GM10248 (cell line): ENCODE measurements around the gene ACADVL.
A peak's percentile ranks its signal among the peaks of the same experiment; 100 is the strongest.

Experiments
- CTCF ChIA-PET: fragments of 300-600 bp; sonication (Branson Sonifier 250); formaldehyde crosslinking; extraction: SDS; loops from one replicate; lab custom pipeline; 2021; ENCODE audit warnings: antibody characterized with exemption; lab: Yijun Ruan, JAX
- POLR2A ChIA-PET: fragments of 350-650 bp; sonication (Branson Sonifier 250); formaldehyde crosslinking; extraction: SDS; loops from one replicate; lab custom pipeline; 2020; ENCODE audit warnings: antibody characterized with exemption; lab: Yijun Ruan, JAX
- DNase-seq: peaks from one replicate; pipeline ENCODE4 v3.0.0; 2012; ENCODE audit errors: extremely low spot score
- CTCF ChIP-seq: IDR thresholded peaks from 2 replicates; pipeline ENCODE4 v1.5.1; 2012; ENCODE audit warnings: mild to moderate bottlenecking, low read depth; ENCODE audit errors: extremely low read depth, missing control alignments, control extremely low read depth

Gene ACADVL

DNA sequence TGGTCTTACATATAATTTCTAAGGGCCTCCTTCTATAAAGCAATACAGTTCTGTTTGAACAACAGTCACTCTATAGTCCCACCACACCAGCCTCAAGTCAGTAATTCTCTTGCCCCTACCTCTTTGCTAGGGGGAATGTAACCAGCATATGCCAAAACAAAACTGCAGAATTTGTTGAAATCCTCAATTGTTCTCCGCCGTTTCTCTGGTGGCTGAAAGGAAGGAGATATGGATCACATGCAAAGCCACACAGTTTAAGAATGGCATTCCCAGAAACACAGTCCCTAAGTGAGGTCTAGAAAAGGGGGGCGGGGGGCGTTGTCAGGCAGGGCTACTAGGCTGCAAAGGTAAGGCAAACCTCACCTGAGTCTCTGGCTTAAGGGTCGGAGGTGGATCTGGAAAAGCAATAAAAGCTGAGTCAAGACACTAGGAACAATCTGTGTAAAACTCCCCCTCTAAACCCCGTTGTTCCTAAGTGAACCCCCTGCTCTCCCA, 17.6 kb downstream of the ACADVL start:
- DNase-seq = no peak
- POLR2A ChIA-PET = interaction anchor here (0.8 to 2.7 kb wide), 2 partner anchors 16 to 18 kb away, joined by 3 to 6 read pairs; partner anchors contain the start of genes ACADVL and DLG4
- CTCF ChIA-PET = interaction anchor here (1.5 to 4.4 kb wide), 2 partner anchors 16 to 450 kb away, joined by 3 to 26 read pairs; partner anchors contain the start of genes ACADVL, DLG4 and TP53
- TF ChIP-seq CTCF = no peak

- peak; percentile 82 for DNase-seq
- TF ChIP-seq CTCF = no peak
- ChIA-PET CTCF (interaction anchor here (0.9 to 4.4 kb wide), 6 partner anchors 14 to 450 kb away, joined by 3 to 26 read pairs (median 3); partner anchors contain the start of genes ACADVL, CTDNEP1, DLG4 and TP53), POLR2A (interaction anchor here (0.5 to 2.7 kb wide), 3 partner anchors 17 to 68 kb away, joined by 3 to 6 read pairs (median 3); partner anchors contain the start of genes ACADVL and DLG4)
Measured at GRCh38 chr17:7237761-7238419, 18.2 kb downstream of the ACADVL start.

DNA sequence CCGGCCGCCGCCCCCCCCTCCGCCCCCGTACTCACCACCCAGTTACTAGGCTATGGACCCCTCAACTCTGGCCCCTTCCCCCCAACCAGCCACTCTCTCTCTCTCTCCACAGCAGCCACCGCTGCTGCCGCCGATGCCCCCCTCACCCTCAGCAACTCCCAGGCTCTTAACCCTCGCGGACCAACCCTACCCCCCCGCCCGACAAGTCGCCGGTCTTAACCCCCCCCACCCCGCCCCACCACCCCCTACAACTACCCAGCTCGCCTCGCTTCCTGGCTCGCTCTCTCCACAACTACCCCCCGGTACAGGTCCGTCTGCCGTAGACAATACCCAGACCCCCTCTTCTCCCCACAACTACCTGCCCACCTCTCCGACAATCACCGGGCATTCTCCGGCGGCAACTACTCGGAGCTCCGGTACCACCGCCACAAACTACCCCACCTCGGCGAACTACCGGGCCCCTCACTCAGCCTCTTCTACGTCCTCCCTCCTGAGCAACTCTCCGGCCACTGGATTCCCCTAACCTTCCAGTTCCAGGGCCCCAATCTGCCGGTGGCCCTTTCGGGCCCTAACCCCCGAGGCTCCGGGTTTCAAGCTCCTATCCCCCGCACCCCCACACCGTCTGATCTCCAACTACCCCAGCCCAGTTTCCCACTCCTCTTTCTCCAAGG, 18.8 kb downstream of the ACADVL start:
- CTCF ChIA-PET = interaction anchor here (0.9 to 1.5 kb wide), 5 partner anchors 13 to 449 kb away, joined by 3 read pairs; partner anchors contain the start of genes ACADVL, CTDNEP1, DLG4 and TP53
- POLR2A ChIA-PET = interaction anchor here (0.5 to 2.7 kb wide), 2 partner anchors 19 to 67 kb away, joined by 3 to 6 read pairs; partner anchors contain the start of genes ACADVL and DLG4
- DNase-seq = no peak
- no peak for TF ChIP-seq CTCF

- TF ChIP-seq CTCF = no peak
- peak; percentile 97 for DNase-seq
- POLR2A ChIA-PET = no interaction called here
- CTCF ChIA-PET = interaction anchor here (1.1 to 1.5 kb wide), 5 partner anchors 12 to 448 kb away, joined by 3 read pairs; partner anchors contain the start of genes CTDNEP1 and TP53
Measured at GRCh38 chr17:7239091-7240027, 19.6 kb downstream of the ACADVL start, which contains the start of gene PHF23. PHF23 (minus strand) TSS chr17:7239457; CDS start chr17:7239279, 178 bp downstream.

GRCh38 chr17:7240375-7240774, 20.6 kb downstream of the ACADVL start:
- ChIA-PET CTCF (interaction anchor here (1.3 to 1.8 kb wide), 3 partner anchors 11 to 63 kb away, joined by 3 to 6 read pairs (median 3); partner anchors contain the start of genes ACADVL, CTDNEP1 and DLG4), POLR2A (no interaction called here)
- no peak for TF ChIP-seq CTCF
- no peak for DNase-seq
